H9 (cell line): Measurements from ENCODE around the gene C16orf87. TPM values are rescaled to one million over a fixed set of nuclear protein-coding genes. Genes with fewer than 3 reads are reported as not detected.
A peak's percentile ranks its signal among the peaks of the same experiment; 100 is the strongest.

Source experiments
- DNase-seq: peaks from one replicate; pipeline ENCODE4 v3.0.0-alpha.2; 2017
- H2AFZ ChIP-seq: one replicate; pipeline ENCODE4 v1.6.1; 2013; ENCODE audit warnings: mild to moderate bottlenecking, low read length, control low read depth, moderate library complexity
- H2AK5ac ChIP-seq: 2 replicates; pipeline ENCODE4 v1.6.1; 2013; ENCODE audit warnings: low read length, control low read depth, mixed read lengths; ENCODE audit not compliant: insufficient read length
- H2BK120ac ChIP-seq: one replicate; pipeline ENCODE4 v1.6.1; 2013; ENCODE audit warnings: low read depth, mild to moderate bottlenecking, low read length, control low read depth, inconsistent platforms; ENCODE audit not compliant: poor library complexity, severe bottlenecking
- H2BK12ac ChIP-seq: 2 replicates; pipeline ENCODE4 v1.6.1; 2013; ENCODE audit warnings: low read length, control low read depth, mixed read lengths, low read depth; ENCODE audit not compliant: insufficient read length
- H2BK15ac ChIP-seq: 2 replicates; pipeline ENCODE4 v1.6.1; 2013; ENCODE audit warnings: low read depth, low read length, control low read depth
- H2BK20ac ChIP-seq: one replicate; pipeline ENCODE4 v1.6.1; 2013; ENCODE audit warnings: low read depth, mild to moderate bottlenecking, low read length, control low read depth, inconsistent platforms; ENCODE audit not compliant: poor library complexity, severe bottlenecking
- H2BK5ac ChIP-seq: 2 replicates; pipeline ENCODE4 v1.6.1; 2013; ENCODE audit warnings: low read length, control low read depth, mixed read lengths; ENCODE audit not compliant: insufficient read length
- H3K14ac ChIP-seq: 2 replicates; pipeline ENCODE4 v1.6.1; 2013; ENCODE audit warnings: low read length, control low read depth; ENCODE audit not compliant: insufficient read depth
- H3K18ac ChIP-seq: 2 replicates; pipeline ENCODE4 v1.6.1; 2013; ENCODE audit warnings: low read depth, mild to moderate bottlenecking, mixed read lengths, low read length, control low read depth; ENCODE audit not compliant: insufficient read length
- H3K23ac ChIP-seq: 2 replicates; pipeline ENCODE4 v1.6.1; 2013; ENCODE audit warnings: low read length, control low read depth, mixed read lengths, low read depth; ENCODE audit not compliant: insufficient read length
- H3K23me2 ChIP-seq: 2 replicates; pipeline ENCODE4 v1.6.1; 2013; ENCODE audit warnings: low read depth, mild to moderate bottlenecking, mixed read lengths, low read length, control low read depth; ENCODE audit not compliant: insufficient read length, poor library complexity, severe bottlenecking
- H3K27ac ChIP-seq: 2 replicates; pipeline ENCODE4 v1.5.1; 2013; ENCODE audit warnings: low read length, control low read depth, mixed read lengths, low read depth; ENCODE audit not compliant: insufficient read length
- H3K27me3 ChIP-seq: 2 replicates; pipeline ENCODE4 v1.6.1; 2013; ENCODE audit warnings: low read length, control low read depth, inconsistent platforms; ENCODE audit not compliant: insufficient read depth
- H3K4ac ChIP-seq: 2 replicates; pipeline ENCODE4 v1.6.1; 2013; ENCODE audit warnings: low read depth, mild to moderate bottlenecking, control low read depth, inconsistent platforms, low read length, moderate library complexity
- H3K4me1 ChIP-seq: 2 replicates; pipeline ENCODE4 v1.6.1; 2013; ENCODE audit warnings: low read length, control low read depth, inconsistent platforms; ENCODE audit not compliant: insufficient read depth
- H3K4me2 ChIP-seq: 2 replicates; pipeline ENCODE4 v1.6.1; 2013; ENCODE audit warnings: low read length, control low read depth, mixed read lengths; ENCODE audit not compliant: insufficient read length, insufficient read depth
- H3K56ac ChIP-seq: 2 replicates; pipeline ENCODE4 v1.6.1; 2013; ENCODE audit warnings: low read depth, mild to moderate bottlenecking, mixed read lengths, low read length, control low read depth; ENCODE audit not compliant: insufficient read length
- H3K79me1 ChIP-seq: 2 replicates; pipeline ENCODE4 v1.6.1; 2013; ENCODE audit warnings: low read depth, mild to moderate bottlenecking, moderate library complexity, low read length, control low read depth, inconsistent platforms; ENCODE audit not compliant: insufficient read depth, poor library complexity, severe bottlenecking
- H3K79me2 ChIP-seq: 2 replicates; pipeline ENCODE4 v1.6.1; 2013; ENCODE audit warnings: low read length, control low read depth, inconsistent platforms; ENCODE audit not compliant: insufficient read depth
- H3K9ac ChIP-seq: 2 replicates; pipeline ENCODE4 v1.6.1; 2013; ENCODE audit warnings: low read length, control low read depth, mixed read lengths; ENCODE audit not compliant: insufficient read length; ENCODE audit errors: extremely low read depth
- H3K9me3 ChIP-seq: one replicate; pipeline ENCODE4 v1.6.1; 2013; ENCODE audit warnings: low read depth, low read length, inconsistent platforms; ENCODE audit not compliant: control insufficient read depth
- H3T11ph ChIP-seq: one replicate; pipeline ENCODE4 v1.6.1; 2013; ENCODE audit warnings: mild to moderate bottlenecking, low read length, control low read depth, inconsistent platforms
- H4K20me1 ChIP-seq: one replicate; pipeline ENCODE4 v1.6.1; 2013; ENCODE audit not compliant: control insufficient read depth, insufficient read length, insufficient read depth
- H4K5ac ChIP-seq: 2 replicates; pipeline ENCODE4 v1.6.1; 2013; ENCODE audit warnings: low read depth, mild to moderate bottlenecking, mixed read lengths, low read length, control low read depth; ENCODE audit not compliant: insufficient read length
- H4K8ac ChIP-seq: replicated peaks from 2 replicates; pipeline ENCODE4 v1.6.1; 2013; ENCODE audit warnings: low read length, control low read depth, mixed read lengths, low read depth; ENCODE audit not compliant: insufficient read length
- H4K91ac ChIP-seq: 2 replicates; pipeline ENCODE4 v1.6.1; 2013; ENCODE audit warnings: low read depth, mild to moderate bottlenecking, moderate library complexity, mixed read lengths, low read length, control low read depth; ENCODE audit not compliant: insufficient read length
- H3K27ac Mint-ChIP-seq, 3 experiments: 2 replicates in 2 of 3; 3 replicates in 1 of 3; pipeline ENCODE4 v1.8.0; 2020 to 2021; ENCODE audit warnings: mixed read lengths in 3 of 3, mild to moderate bottlenecking in 1 of 3, moderate library complexity in 1 of 3
- H3K27me3 Mint-ChIP-seq: 2 replicates; pipeline ENCODE4 v1.8.0; 2021; ENCODE audit warnings: low read depth, mild to moderate bottlenecking, moderate library complexity, mixed read lengths
- H3K36me3 Mint-ChIP-seq, 3 experiments: 2 replicates in 2 of 3; 3 replicates in 1 of 3; pipeline ENCODE4 v1.8.0; 2020 to 2021; ENCODE audit warnings: low read depth in 3 of 3, mixed read lengths in 3 of 3; ENCODE audit not compliant: insufficient read depth in 1 of 3
- H3K4me1 Mint-ChIP-seq, 2 experiments: 2 replicates each; pipeline ENCODE4 v1.8.0; 2020; ENCODE audit warnings: mixed read lengths in 2 of 2
- H3K4me3 Mint-ChIP-seq, 2 experiments: 2 replicates in 1 of 2; 3 replicates in 1 of 2; pipeline ENCODE4 v1.8.0; 2020 to 2021; ENCODE audit warnings: mild to moderate bottlenecking in 2 of 2, mixed read lengths in 2 of 2, moderate library complexity in 1 of 2
- H3K9me3 Mint-ChIP-seq, 2 experiments: 2 replicates in 1 of 2; 3 replicates in 1 of 2; pipeline ENCODE4 v1.8.0; 2020; ENCODE audit warnings: mild to moderate bottlenecking in 2 of 2, mixed read lengths in 2 of 2, moderate library complexity in 1 of 2
- CTCF ChIP-seq: fragments of 200-600 bp; sonication (generic); conservative IDR thresholded peaks from 3 replicates; pipeline ENCODE4 v1.8.0; 2021; ENCODE audit warnings: antibody characterized with exemption, mild to moderate bottlenecking
- WGBS: extraction: QIAGEN DNeasy Blood & Tissue Kit; methylation state at CpG from one replicate; pipeline ENCODE4 v1.1.7; 2013; ENCODE audit warnings: missing lambda C conversion rate, low lambda C conversion rate, mixed read lengths; ENCODE audit not compliant: insufficient read length; ENCODE audit errors: extremely low coverage; 5-methylcytosine and 5-hydroxymethylcytosine counted together
- total RNA-seq: library from RNA; stranded (reverse); gene quantifications from 2 replicates; pipeline ENCODE4 v1.2.1, GENCODE V29; 2021

The C16orf87 gene
- total RNA-seq, 1 experiment from 2014 or later = 16.7 TPM

GRCh38 chr16:46830417-46830901 is 521 bp downstream of the C16orf87 start:
- Histone ChIP-seq H3K9ac (peak overlapping the region; percentile 83), H3K18ac (no peak overlapping the region), H3K56ac (no peak overlapping the region), H4K91ac (no peak overlapping the region), H3K4ac (no peak overlapping the region; the same call in 1 of the 2 replicates), H4K8ac (no peak overlapping the region), H2BK15ac (no peak overlapping the region), H3K79me2 (peaks cover 3% of the 10 kb centered on the region; the same call in 1 of the 2 replicates), H3T11ph (no peak overlapping the region), H3K4me2 (peak overlapping the region; percentile 62), H3K23ac (no peak overlapping the region), H2AK5ac (no peak overlapping the region), H2BK12ac (no peak overlapping the region), H2BK20ac (no peak overlapping the region), H3K79me1 (no peaks in the 10 kb centered on the region), H3K14ac (peak overlapping the region; percentile 44; the same call in 1 of the 2 replicates), H2BK5ac (no peak overlapping the region), H3K27me3 (no peaks in the 10 kb centered on the region), H3K27ac (no peak overlapping the region), H3K4me1 (no peaks in the 10 kb centered on the region), H4K5ac (no peak overlapping the region), H3K9me3 (no peaks in the 10 kb centered on the region), H2BK120ac (peak overlapping the region; percentile 38), H4K20me1 (no peaks in the 10 kb centered on the region), H2AFZ (no peak overlapping the region), H3K23me2 (no peaks in the 10 kb centered on the region)
- Mint-ChIP-seq H3K27me3 (peaks cover 3% of the 10 kb centered on the region; the same call in 1 of the 2 replicates), H3K4me1 (peaks cover 18 to 20% of the 10 kb centered on the region in 2 experiments), H3K9me3 (peaks cover 0 to 3% of the 10 kb centered on the region in 2 experiments; a peak in 1 of 5 replicates), H3K27ac (peak overlapping the region; percentile 91 to 97 (median 97)), H3K4me3 (peak overlapping the region; percentile 93 to 96), H3K36me3 (no peaks in the 10 kb centered on the region)
- WGBS = no CpG with 5 or more reads among the region's 45 CpGs
- 0 out of 3 replicates have a peak, but pooled peaks have one; percentile 9 for TF ChIP-seq CTCF
- DNase-seq = no peak
